GM19452 (cell line): Measurements from ENCODE around the gene STRN4.

Experiments used
- ATAC-seq: cut with Tn5 transposase; IDR thresholded peaks from one replicate; pipeline ENCODE4 v1.9.1; 2021; ENCODE audit not compliant: unreplicated experiment

STRN4 gene

GRCh38 chr19:46744005-46744691 is 2.1 kb downstream of the STRN4 start:
- ATAC-seq: no peak

DNA sequence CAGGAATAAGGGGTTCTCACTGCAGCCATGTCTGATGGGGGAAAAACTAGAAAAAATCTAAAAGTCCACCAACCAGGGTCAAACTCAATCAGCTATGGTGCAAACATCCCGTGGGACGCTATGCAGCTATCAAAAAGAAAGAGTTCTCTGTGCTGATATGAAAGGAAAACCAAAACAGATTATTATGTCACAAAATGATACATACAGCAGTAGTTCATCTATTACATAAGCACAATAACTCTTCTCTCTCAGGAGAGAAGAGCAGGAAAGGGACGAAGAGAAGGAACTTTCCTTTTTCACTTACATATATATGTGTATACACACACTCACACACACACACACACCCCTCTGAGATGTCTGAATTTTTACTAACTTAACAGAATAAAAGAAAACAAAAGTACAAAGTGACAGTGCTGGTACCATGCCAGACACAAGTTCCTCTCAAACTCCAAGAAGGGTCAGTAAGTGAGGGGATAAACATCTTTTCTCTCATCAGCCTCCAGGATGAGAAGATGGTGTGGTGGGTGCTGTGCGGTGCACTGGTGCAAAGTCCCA is 3.2 kb downstream of the STRN4 start:
- ATAC-seq: no peak

- no peak for ATAC-seq
Observed at GRCh38 chr19:46741447-46741846, 4.8 kb downstream of the STRN4 start.

DNA sequence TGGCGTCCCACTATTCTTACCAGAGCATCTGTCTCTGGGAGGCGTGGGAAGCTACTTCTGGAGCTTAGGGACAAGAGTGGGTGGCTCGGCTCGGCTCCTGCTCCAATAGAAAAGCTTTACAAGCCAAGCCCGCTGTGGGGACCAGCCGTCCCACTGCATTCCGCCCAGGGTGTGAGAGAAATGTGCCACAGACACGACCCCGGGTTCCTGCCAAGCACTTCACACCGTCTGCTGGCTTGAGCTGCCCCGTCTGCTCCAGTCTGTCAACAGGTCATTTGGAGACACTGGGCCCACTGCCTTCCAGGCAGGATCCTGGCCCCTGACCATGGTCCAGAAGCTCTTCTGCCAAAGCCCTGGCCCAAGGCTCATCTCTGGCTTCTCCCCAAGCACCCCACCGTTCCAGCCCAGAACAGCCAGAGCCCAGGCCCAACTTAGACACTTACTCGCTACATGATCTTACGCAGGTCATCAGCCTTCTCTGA is 6.9 kb downstream of the STRN4 start:
- no peak for ATAC-seq

DNA sequence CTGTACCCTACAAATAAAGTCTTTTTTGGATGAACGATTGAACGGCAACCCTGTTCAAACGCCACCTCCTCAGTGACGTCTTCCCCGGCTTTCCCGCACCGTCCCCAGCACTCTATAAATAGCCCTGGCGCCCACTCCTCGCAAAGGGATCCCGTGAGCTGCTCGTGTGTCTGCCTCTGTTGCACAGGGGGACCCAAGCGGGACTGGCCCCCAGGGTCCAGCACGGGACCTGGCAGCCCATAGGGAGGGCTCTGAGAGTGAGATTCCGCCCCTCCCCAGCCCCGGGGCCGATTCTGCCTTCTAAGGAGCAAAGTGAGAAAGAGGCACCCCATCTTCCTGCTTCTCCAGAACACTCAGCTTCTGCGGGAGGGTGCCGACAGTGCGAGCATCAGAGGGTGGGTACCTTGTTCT is 8.5 kb downstream of the STRN4 start:
- ATAC-seq: no peak

DNA sequence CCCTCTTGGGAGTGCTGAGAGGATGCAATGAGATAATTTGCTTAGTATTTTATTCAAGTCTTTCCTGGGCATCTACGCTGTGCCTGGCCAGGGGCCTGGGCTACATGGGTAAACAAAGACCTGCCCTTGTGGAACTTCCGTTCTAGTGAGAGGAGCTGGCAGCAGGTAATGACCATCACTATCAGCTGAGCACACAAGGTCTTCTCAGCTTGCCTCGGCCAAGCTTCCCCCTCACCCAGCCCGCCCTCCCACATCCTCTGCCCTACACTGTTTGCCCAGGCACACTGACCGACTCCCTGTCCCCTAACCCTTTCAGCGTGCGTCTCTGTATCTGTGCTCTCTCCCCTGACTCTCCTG is 9.0 kb downstream of the STRN4 start:
- ATAC-seq: no peak

DNA sequence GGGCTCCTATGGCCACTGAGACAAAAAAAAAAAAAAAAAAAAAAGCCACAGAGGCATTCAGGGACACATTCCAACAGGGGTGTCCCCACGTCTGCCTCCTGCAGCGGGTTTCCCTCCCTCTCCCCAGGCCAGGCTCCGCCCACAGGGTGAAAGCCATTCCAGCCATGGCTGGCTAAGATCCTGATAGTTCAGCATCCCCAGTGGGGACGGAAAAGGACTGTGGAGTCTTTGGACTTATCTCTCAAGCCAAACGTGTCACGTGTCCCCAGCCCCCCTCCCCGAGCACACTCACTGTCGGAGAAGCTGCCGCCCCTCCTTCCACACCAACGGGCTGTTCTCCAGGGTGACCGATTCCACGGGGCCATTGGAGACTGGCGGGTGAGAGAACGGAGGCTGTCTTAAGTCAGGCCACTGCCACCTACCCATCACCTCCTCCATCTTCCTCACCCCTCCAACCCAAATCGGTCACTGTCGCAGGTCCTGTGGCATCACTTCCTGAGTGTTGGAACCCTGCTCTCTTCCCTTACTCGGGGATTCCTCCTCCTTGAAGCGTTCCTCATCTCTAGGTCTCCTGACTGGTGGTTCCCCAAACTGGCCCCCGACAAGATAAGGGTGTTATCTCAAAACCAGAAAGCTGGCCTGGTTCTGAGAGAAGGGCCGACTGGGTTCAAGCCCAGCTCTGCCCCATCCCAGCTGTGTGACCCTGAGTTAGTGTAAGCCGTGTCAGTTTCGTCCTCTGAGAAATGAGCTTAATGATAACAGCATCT is 9.5 kb downstream of the STRN4 start:
- no peak for ATAC-seq

DNA sequence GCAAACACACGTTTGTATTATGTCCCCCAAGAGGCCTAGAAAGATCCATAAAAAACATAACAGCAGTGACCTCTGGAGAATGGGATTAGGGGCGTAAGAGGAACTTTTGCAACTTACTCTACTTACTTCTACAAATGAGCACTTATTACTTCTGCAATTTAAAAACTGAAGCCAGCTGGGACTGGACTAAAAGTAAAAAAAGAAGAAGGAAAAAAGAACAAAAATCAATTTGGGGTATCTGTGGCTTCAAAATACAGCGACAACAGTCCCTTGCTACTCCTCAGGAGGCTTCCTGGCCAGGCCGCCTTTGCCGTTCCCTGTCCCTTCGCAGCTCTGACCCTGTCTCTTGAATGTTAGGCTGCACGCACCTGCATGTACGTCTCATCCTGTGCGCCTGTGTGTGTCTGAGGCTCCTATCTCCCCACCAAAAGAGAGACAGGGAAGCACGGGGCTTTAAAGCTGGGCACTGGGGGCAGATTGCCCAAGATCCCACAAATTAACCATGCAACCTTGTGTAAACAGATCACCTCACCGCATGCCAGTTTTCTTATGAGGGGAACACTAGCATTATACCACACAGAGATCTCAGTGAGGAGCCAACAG is 12.5 kb downstream of the STRN4 start:
- ATAC-seq: no peak

GRCh38 chr19:46732966-46733689 is 13.1 kb downstream of the STRN4 start:
- no peak for ATAC-seq

- ATAC-seq: no peak
Observed at GRCh38 chr19:46732172-46732938, 13.9 kb downstream of the STRN4 start.

GRCh38 chr19:46731584-46731983 is 14.7 kb downstream of the STRN4 start:
- no peak for ATAC-seq

GRCh38 chr19:46731007-46731501 is 15.2 kb downstream of the STRN4 start:
- ATAC-seq: no peak

DNA sequence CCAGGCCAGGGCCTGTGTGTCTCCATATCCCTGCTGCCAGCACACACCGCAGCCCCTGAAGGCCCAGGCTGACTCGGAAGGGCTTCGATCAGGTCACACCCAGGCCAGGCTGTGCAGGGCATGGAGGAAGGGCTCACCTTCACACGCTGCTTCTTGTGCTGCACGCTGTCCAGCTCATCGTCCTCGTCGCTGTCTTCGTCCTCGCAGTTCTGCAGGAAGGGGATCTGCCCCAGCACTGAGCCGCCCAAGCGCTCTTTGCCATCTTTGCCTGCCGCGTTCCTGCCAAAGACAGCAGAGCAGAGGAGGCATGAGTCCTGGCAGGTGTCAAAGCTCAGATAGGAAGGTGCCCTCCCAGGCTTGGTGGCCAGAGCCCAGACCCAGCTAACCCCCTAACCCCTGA is 15.7 kb downstream of the STRN4 start:
- no peak for ATAC-seq

GRCh38 chr19:46730187-46730586 is 16.1 kb downstream of the STRN4 start:
- ATAC-seq: no peak

GRCh38 chr19:46729696-46730095 is 16.6 kb downstream of the STRN4 start:
- no peak for ATAC-seq

GRCh38 chr19:46728693-46729339 is 17.4 kb downstream of the STRN4 start:
- ATAC-seq: no peak

DNA sequence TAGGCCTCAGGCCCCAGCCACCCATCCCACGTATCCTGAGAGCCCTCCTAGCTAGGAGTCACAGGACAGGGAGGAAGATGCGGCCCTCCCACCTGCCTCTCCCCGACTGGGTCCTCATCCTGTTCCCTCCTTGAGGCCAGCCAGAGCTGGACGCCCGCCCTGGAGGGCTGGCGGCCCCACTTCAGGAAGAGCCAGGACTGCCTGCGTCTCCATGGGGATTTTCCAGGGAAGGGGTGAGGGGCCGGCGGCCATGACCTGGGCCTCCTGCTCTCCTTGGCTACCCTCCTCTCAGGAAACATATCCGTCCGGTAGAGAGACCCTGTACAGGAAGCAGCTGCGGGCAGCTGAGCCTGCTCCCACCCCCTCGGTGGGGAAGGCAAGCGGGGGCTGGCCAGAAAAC is 18.0 kb downstream of the STRN4 start:
- no peak for ATAC-seq

DNA sequence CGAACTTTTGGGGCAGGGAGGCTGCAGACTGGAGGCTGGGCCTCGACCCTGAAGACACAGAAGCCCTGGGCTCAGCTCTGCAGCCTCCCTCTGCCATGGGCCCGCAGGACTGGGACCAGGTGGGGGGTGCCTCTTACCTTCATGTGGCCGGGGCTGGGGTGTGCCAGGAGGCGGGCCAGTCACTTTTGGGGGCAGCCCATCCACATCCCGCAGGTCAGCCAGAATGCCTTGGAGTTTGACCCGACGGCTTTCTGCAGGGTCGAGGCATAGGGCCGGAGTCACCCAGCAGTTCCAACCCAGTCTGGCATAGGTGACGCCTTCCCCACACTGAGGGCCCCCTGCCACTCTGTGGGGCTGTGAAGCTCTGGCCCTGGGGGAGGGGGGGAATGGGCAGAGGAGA is 18.5 kb downstream of the STRN4 start:
- ATAC-seq: no peak

DNA sequence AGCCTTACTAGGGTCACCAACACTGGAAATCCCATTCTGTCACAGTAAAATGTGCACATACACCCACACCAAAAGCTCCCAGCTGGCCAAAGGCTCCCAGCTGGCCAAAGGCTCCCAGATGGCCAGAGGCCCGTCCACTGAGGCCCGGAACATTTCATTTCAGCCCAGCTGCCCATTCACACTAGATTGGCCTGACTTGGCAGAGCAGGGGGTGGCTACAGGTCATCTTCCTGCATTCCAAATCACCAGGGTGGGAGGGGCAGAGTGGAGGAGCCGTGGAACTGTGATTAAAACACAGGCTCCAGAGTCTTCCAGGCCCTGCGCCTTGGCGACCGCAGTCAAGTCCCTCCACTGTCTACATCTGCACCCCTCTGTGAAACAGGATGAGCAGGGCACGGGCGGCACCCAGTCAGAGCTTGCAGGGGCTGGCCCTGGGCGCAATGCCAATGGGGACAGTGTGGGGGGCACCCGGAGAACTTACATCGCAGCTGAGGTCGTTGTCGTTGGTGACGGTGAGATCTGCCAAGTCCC is 19.2 kb downstream of the STRN4 start:
- ATAC-seq: no peak

DNA sequence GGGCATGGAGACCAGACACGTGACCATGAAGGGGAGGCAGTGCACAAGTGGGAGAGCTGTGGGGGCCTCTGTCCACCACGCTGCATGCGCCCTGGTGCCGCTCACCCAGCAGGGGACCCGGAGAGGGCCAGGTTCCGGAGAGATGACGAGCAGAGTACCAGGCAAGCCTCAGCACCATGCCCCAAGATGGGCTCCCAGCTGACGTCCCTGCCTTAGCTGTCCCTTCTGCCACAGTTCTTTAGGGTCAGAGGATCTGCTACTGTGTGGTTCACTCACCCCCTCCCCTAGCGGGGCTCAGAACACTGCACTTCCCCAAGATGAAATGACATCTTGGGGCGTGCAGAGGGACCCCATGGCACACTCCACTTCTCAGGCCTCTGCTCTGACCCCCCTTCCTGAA is 19.7 kb downstream of the STRN4 start:
- ATAC-seq: no peak
